Measurements from ENCODE around the gene DPYSL3.
"Not testable (repeated sequence)": the region's sequence is repeated elsewhere in the genome, so short reads cannot be mapped to it uniquely, and the experiment has no call there.

DPYSL3 gene

DNA sequence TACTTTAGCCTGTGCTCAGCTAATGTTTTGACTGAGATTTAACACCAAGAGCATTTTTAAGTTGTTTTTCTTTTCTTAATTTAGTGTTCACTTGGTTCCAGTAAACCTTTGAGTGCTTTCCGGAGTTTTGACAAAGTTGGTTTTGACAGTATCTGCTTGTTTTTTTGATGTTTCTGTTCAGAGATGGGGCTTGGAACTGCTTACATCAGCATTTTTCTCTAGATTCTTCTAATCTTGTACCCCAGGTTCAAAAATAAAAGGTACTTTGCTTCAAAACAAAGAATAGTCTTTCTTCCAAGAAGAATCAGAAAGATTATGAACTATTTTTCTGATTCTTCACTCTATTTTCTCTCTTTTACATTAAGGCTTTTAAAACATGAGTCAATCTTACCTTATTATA is 132.2 kb downstream of the DPYSL3 start:
- no peaks in the 10 kb centered on the region for H3K9me3 Mint-ChIP-seq
- H3K4me3 Mint-ChIP-seq = no peak overlapping the region
- H3K4me1 Mint-ChIP-seq = no peaks in the 10 kb centered on the region
- no peaks in the 10 kb centered on the region for H3K36me3 Mint-ChIP-seq (ENCODE audit: low read depth)
- no peak overlapping the region for H3K27ac Mint-ChIP-seq
- no peak for DNase-seq
- ATAC-seq = no peak
- H3K27me3 Mint-ChIP-seq = no peaks in the 10 kb centered on the region

GRCh38 chr5:147375151-147375550 is 134.7 kb downstream of the DPYSL3 start:
- DNase-seq (no peak), ATAC-seq (no peak)
- Mint-ChIP-seq H3K27me3 (peaks cover 2% of the 10 kb centered on the region), H3K27ac (no peak overlapping the region), H3K36me3 (ENCODE audit: low read depth) (no peaks in the 10 kb centered on the region), H3K4me3 (no peak overlapping the region), H3K4me1 (no peaks in the 10 kb centered on the region), H3K9me3 (no peaks in the 10 kb centered on the region)

DNA sequence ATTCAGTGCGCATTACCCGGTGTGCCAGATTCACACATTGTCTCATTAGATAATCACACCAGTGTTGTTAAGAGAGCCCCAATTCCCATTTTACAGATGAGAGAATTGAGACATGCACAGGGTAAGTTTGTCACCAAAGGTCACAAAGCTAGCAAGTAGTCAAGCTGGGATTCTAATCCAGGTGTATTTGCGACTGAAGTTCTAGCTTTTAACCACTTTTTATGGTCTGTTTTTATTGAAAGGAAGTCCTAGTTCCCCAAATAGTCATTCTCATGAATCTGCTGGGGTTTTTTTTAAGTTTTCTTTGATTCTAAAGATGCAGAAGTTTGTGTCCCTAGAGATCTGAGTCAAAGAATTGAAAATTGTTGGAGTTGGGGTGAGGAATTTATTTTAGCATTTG is 136.5 kb downstream of the DPYSL3 start:
- no peaks in the 10 kb centered on the region for H3K36me3 Mint-ChIP-seq (ENCODE audit: low read depth)
- ATAC-seq = no peak
- no peaks in the 10 kb centered on the region for H3K9me3 Mint-ChIP-seq
- H3K27ac Mint-ChIP-seq = no peak overlapping the region
- H3K4me1 Mint-ChIP-seq = no peaks in the 10 kb centered on the region
- no peak overlapping the region for H3K4me3 Mint-ChIP-seq
- peaks cover 2% of the 10 kb centered on the region for H3K27me3 Mint-ChIP-seq
- no peak for DNase-seq

- DNase-seq (no peak), ATAC-seq (no peak)
- Mint-ChIP-seq H3K36me3 (ENCODE audit: low read depth) (no peaks in the 10 kb centered on the region), H3K27me3 (peaks cover 2% of the 10 kb centered on the region), H3K9me3 (no peaks in the 10 kb centered on the region), H3K4me1 (no peaks in the 10 kb centered on the region), H3K4me3 (no peak overlapping the region), H3K27ac (no peak overlapping the region)
Measured at GRCh38 chr5:147372191-147372590, 137.7 kb downstream of the DPYSL3 start.

GRCh38 chr5:147371290-147371689 is 138.6 kb downstream of the DPYSL3 start:
- Mint-ChIP-seq H3K4me3 (no peak overlapping the region), H3K27me3 (peaks cover 2% of the 10 kb centered on the region), H3K27ac (no peak overlapping the region), H3K4me1 (no peaks in the 10 kb centered on the region), H3K9me3 (no peaks in the 10 kb centered on the region), H3K36me3 (ENCODE audit: low read depth) (no peaks in the 10 kb centered on the region)
- no peak for ATAC-seq
- DNase-seq = no peak

DNA sequence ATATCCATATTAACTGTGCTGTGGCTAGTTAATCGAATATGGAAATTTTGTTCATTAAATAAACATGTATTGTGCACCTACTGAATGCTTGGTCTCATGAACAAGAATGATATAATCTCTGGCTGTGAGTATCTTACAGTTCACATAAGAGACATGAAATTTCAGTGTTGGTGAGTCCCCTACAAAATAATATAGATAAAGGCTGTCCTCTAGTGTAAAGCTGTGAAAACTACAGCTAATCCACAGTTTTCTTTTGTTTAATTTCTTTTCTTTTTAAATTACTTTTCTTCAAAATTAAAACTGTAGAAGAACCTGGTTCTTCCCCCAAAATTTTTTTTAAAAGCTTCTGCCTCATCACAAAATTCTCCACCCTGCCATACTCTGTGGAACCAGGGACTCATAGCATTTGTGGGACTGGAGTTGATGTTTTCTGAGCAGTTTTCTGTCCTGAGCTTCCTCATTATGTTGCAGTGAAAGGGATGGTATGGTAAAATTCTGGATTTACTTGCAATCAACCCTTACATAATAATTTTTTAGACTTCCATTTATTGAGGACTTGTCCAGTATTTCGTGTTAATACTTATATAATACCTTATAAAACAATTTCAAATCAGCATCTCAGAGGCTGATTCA is 140.0 kb downstream of the DPYSL3 start:
- ATAC-seq (no peak), DNase-seq (no peak)
- no peaks in the 10 kb centered on the region for H3K9me3 Mint-ChIP-seq
- no peaks in the 10 kb centered on the region for H3K36me3 Mint-ChIP-seq (ENCODE audit: low read depth)
- H3K27ac Mint-ChIP-seq = no peak overlapping the region
- peaks cover 2% of the 10 kb centered on the region for H3K27me3 Mint-ChIP-seq
- no peak overlapping the region for H3K4me3 Mint-ChIP-seq
- no peaks in the 10 kb centered on the region for H3K4me1 Mint-ChIP-seq

DNA sequence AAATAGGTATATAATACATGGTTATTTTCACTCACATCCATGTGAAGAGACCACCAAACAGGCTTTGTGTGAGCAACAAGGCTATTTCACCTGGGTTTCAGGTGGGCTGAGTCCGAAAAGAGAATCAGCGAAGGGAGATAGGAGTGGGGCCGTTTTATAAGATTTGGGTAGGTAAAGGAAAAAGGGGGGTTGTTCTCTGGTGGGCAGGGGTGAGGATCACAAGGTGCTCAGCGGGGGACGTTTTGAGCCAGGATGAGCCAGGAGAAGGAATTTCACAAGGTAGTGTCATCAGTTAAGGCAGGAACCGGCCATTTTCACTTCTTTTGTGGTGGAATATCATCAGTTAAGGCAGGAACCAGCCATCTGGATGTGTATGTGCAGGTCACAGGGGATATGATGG is 142.5 kb downstream of the DPYSL3 start:
- DNase-seq; H3K36me3 Mint-ChIP-seq (ENCODE audit: low read depth); H3K9me3 Mint-ChIP-seq; H3K4me1 Mint-ChIP-seq; H3K4me3 Mint-ChIP-seq; ATAC-seq; H3K27me3 Mint-ChIP-seq; H3K27ac Mint-ChIP-seq: not testable (repeated sequence)

- Mint-ChIP-seq H3K36me3 (ENCODE audit: low read depth) (no peaks in the 10 kb centered on the region), H3K27ac (no peak overlapping the region), H3K4me1 (no peaks in the 10 kb centered on the region), H3K4me3 (no peak overlapping the region), H3K27me3 (no peaks in the 10 kb centered on the region), H3K9me3 (peaks cover 3% of the 10 kb centered on the region)
- ATAC-seq = no peak
- no peak for DNase-seq
Measured at GRCh38 chr5:147361441-147362175, 148.3 kb downstream of the DPYSL3 start.

DNA sequence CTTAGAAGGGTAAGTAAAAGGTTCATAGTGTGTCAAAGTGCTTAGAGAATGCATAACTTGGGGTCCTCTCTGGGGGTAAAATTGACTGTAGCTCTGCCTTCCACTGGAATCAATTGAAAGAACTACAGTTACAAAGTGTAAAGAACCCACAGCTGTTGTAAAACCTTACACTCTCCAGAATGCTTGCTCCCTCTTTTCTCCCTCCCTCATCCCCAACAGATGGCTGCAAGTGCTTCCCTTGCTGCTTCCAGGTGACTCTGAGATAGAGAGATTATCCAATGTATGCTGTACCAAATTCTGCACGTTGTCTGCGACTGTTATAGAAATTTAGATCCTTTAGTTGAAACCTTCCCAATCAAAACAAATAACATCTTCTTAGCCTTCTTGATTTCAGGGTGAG is 149.1 kb downstream of the DPYSL3 start:
- no peak overlapping the region for H3K4me3 Mint-ChIP-seq
- H3K27me3 Mint-ChIP-seq = no peaks in the 10 kb centered on the region
- peaks cover 3% of the 10 kb centered on the region for H3K9me3 Mint-ChIP-seq
- H3K4me1 Mint-ChIP-seq = no peaks in the 10 kb centered on the region
- H3K27ac Mint-ChIP-seq = no peak overlapping the region
- no peaks in the 10 kb centered on the region for H3K36me3 Mint-ChIP-seq (ENCODE audit: low read depth)
- ATAC-seq (no peak), DNase-seq (no peak)

DNA sequence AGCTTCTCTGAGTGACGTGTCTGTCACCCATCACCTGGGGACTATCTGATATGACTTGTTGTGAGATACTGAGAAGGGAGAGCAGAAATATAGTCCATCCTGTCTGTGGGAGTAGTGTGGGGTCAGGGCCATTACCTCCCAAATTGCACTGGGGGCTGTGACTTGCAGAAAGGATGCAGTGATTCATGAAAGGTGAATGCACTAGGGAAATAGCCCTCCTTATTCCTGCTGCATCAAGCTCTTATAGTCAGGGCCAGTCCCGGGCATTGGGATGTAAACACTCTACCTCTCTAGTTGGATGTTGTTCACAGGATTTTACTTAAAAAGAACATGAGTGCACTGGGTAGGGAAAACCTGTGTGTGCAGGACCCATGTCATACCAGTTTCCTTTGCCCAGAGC is 150.3 kb downstream of the DPYSL3 start:
- no peak overlapping the region for H3K4me3 Mint-ChIP-seq
- H3K27me3 Mint-ChIP-seq = no peaks in the 10 kb centered on the region
- H3K4me1 Mint-ChIP-seq = no peaks in the 10 kb centered on the region
- no peak overlapping the region for H3K27ac Mint-ChIP-seq
- H3K36me3 Mint-ChIP-seq (ENCODE audit: low read depth) = no peaks in the 10 kb centered on the region
- no peak for ATAC-seq
- H3K9me3 Mint-ChIP-seq = peaks cover 3% of the 10 kb centered on the region
- DNase-seq = no peak

DNA sequence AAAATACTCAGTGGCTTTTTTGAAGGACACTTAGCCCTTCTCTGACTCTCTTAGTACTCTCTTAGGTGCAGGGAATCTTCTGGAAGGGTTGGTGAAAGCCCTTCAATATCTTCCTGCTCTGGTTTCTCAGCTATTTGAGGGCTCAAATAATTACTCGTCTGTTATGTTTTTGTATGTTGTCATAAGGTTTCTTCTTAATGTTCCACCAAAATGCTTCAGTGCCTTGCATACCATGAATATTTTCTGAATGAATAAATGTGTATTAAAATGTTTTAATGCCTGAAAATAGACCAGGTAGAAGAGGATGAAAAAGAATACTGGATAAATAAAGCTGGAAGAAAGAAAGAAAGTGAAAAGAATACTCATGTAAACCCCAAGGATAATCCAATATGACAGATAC is 150.8 kb downstream of the DPYSL3 start:
- no peaks in the 10 kb centered on the region for H3K36me3 Mint-ChIP-seq (ENCODE audit: low read depth)
- ATAC-seq = no peak
- H3K27ac Mint-ChIP-seq = no peak overlapping the region
- no peak for DNase-seq
- H3K4me1 Mint-ChIP-seq = no peaks in the 10 kb centered on the region
- H3K4me3 Mint-ChIP-seq = no peak overlapping the region
- H3K9me3 Mint-ChIP-seq = peaks cover 1% of the 10 kb centered on the region
- no peaks in the 10 kb centered on the region for H3K27me3 Mint-ChIP-seq

DNA sequence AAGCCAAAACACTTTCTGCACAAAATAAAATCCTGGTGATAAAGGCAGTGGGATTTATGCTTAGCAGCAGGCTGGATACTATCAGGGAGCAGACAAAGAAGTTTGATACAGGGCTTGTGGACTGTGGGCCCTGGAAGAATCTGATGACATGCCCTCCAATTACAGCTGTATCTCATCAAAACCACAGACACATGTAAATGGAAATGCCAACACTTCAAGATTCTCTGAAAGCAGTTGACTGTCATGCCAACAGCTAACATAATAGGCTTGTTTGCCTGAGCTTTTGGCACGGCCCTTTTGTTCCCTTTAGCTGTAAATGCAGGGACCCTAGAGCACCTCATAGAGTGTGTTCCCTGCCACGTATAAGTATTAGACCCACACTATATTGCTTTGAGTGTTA is 160.6 kb downstream of the DPYSL3 start:
- Mint-ChIP-seq H3K27me3 (no peaks in the 10 kb centered on the region), H3K4me1 (no peaks in the 10 kb centered on the region), H3K36me3 (ENCODE audit: low read depth) (no peaks in the 10 kb centered on the region), H3K9me3 (no peaks in the 10 kb centered on the region), H3K27ac (no peak overlapping the region), H3K4me3 (no peak overlapping the region)
- ATAC-seq (no peak), DNase-seq (no peak)

GRCh38 chr5:147348451-147348850 is 161.4 kb downstream of the DPYSL3 start:
- ATAC-seq = no peak
- Mint-ChIP-seq H3K27me3 (no peaks in the 10 kb centered on the region), H3K4me1 (no peaks in the 10 kb centered on the region), H3K27ac (no peak overlapping the region), H3K36me3 (ENCODE audit: low read depth) (no peaks in the 10 kb centered on the region), H3K9me3 (no peaks in the 10 kb centered on the region), H3K4me3 (no peak overlapping the region)
- no peak for DNase-seq

DNA sequence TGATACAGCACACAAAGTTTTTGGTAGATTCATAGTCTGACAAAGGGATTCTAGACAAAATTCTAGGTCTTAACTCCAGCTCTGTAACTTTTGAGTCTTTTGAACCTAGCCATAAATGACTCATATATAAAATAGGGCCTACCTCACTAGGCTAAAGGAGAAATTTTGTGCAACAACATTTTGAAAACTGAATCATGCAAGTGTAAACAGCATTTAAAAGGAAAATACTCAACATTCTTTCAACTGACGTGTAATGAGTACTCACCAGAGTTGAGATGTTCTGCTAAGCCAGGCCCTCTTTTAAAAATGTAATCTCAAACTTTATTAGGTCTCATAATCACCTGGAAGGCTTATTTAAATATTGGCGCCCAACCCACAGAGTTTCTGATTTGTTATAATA is 161.8 kb downstream of the DPYSL3 start:
- Mint-ChIP-seq H3K4me1 (no peaks in the 10 kb centered on the region), H3K27ac (no peak overlapping the region), H3K4me3 (no peak overlapping the region), H3K27me3 (no peaks in the 10 kb centered on the region), H3K9me3 (no peaks in the 10 kb centered on the region), H3K36me3 (ENCODE audit: low read depth) (no peaks in the 10 kb centered on the region)
- no peak for ATAC-seq
- no peak for DNase-seq

DNA sequence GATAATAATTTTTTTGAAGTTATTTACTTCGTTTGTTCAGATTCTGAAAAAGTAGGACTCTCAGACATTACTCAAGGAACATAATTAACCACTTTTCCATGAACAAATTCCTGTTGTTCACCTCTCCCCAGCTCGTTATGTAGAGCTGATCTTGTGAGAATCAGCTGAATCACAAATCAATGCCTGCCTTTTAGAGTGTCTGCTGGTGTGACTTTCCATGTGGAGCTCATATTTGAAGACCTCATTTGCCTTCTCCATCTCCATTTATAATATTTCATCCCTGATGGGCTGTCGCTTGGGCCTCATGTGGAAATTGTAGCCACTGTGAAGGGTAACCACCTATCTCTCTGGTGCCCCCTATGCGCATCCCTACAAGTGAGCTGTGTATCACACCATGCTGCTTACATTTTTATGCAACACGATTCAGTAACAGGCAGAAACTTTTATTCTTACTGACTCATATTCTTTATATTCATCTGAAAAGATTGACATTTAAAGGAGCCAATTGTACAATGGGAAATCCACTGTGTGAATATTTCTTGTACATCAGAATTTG is 163.8 kb downstream of the DPYSL3 start:
- no peak overlapping the region for H3K4me3 Mint-ChIP-seq
- no peak overlapping the region for H3K27ac Mint-ChIP-seq
- ATAC-seq (no peak), DNase-seq (no peak)
- H3K4me1 Mint-ChIP-seq = no peaks in the 10 kb centered on the region
- H3K27me3 Mint-ChIP-seq = no peaks in the 10 kb centered on the region
- no peaks in the 10 kb centered on the region for H3K36me3 Mint-ChIP-seq (ENCODE audit: low read depth)
- H3K9me3 Mint-ChIP-seq = no peaks in the 10 kb centered on the region
